Activated T-helper 2 cell treated with anti-CD3 and anti-CD28 coated beads, Interferon-gamma antibody, Interleukin-2, Interleukin-4, amounts not matched to agents 10 μg/mL and 5 μg/mL and 100 μg/mL, durations not matched to agents 14 hours and 24 hours and 36 hours (primary cell): ENCODE results near the gene RPS3. TPM values are rescaled to one million over a fixed set of nuclear protein-coding genes. Genes with fewer than 3 reads are reported as not detected.
"Not testable (repeated sequence)": the region's sequence is repeated elsewhere in the genome, so short reads cannot be mapped to it uniquely, and the experiment has no call there.

Experiments used
- DNase-seq: peaks from one replicate; pipeline ENCODE4 v3.0.0; 2021; ENCODE audit warnings: low spot score
- H3K27ac Mint-ChIP-seq: one replicate; pipeline ENCODE4 v1.8.0; 2021; ENCODE audit warnings: mixed read lengths
- H3K27me3 Mint-ChIP-seq: one replicate; pipeline ENCODE4 v1.8.0; 2021; ENCODE audit warnings: low read depth, mixed read lengths
- H3K36me3 Mint-ChIP-seq: one replicate; pipeline ENCODE4 v1.8.0; 2021; ENCODE audit warnings: low read depth, mixed read lengths
- H3K4me1 Mint-ChIP-seq: one replicate; pipeline ENCODE4 v1.8.0; 2021; ENCODE audit warnings: low read depth, mixed read lengths
- H3K4me3 Mint-ChIP-seq: one replicate; pipeline ENCODE4 v1.8.0; 2021; ENCODE audit warnings: low read depth, mild to moderate bottlenecking, moderate library complexity, mixed read lengths
- H3K9me3 Mint-ChIP-seq: one replicate; pipeline ENCODE4 v1.8.0; 2021; ENCODE audit warnings: mixed read lengths
- intact Hi-C: fragments of 100-400 bp; cut with micrococcal nuclease; formaldehyde crosslinking; loops from one replicate; pipeline ENCODE4 v1.15.1; 2023
- total RNA-seq: library from RNA; stranded (reverse); gene quantifications from 2 replicates; pipeline ENCODE4 v1.2.3, GENCODE V29; 2022

RPS3 gene
- total RNA-seq, 1 donor from 2014 or later, result 3,460 TPM

- H3K36me3 Mint-ChIP-seq, intact Hi-C loops: not testable (repeated sequence)
These were observed 32.5 kb upstream of the RPS3 start for GRCh38 chr11:75366826-75367225.

GRCh38 chr11:75369560-75370255 is 29.6 kb upstream of the RPS3 start:
- Mint-ChIP-seq H3K27ac (peak overlapping the region; percentile 71), H3K9me3 (no peaks in the 10 kb centered on the region), H3K4me3 (no peak overlapping the region), H3K36me3 (peaks cover 4% of the 10 kb centered on the region), H3K27me3 (no peaks in the 10 kb centered on the region), H3K4me1 (peaks cover 22% of the 10 kb centered on the region)
- intact Hi-C loops, result no loop called here
- no peak for DNase-seq

More at GRCh38 chr11:75366826-75367225, 32.5 kb upstream of the RPS3 start:
- H3K27ac Mint-ChIP-seq, H3K4me3 Mint-ChIP-seq, H3K9me3 Mint-ChIP-seq, H3K27me3 Mint-ChIP-seq, DNase-seq: not testable (repeated sequence)
- H3K4me1 Mint-ChIP-seq, result peaks cover 16% of the 10 kb centered on the region

GRCh38 chr11:75371949-75372876 is 27.1 kb upstream of the RPS3 start:
- DNase-seq, result no peak

GRCh38 chr11:75373201-75373600 is 26.1 kb upstream of the RPS3 start:
- Mint-ChIP-seq H3K4me3 (no peak overlapping the region), H3K27ac (no peak overlapping the region), H3K36me3 (peaks cover 4% of the 10 kb centered on the region), H3K9me3 (no peaks in the 10 kb centered on the region), H3K4me1 (peaks cover 20% of the 10 kb centered on the region), H3K27me3 (no peaks in the 10 kb centered on the region)
- no peak for DNase-seq
- intact Hi-C loops, result no loop called here

More at GRCh38 chr11:75371949-75372876, 27.1 kb upstream of the RPS3 start:
- H3K27ac Mint-ChIP-seq, result no peak overlapping the region
- H3K9me3 Mint-ChIP-seq, result no peaks in the 10 kb centered on the region
- H3K4me1 Mint-ChIP-seq, result peaks cover 22% of the 10 kb centered on the region
- peaks cover 4% of the 10 kb centered on the region for H3K36me3 Mint-ChIP-seq
- no peaks in the 10 kb centered on the region for H3K27me3 Mint-ChIP-seq
- no peak overlapping the region for H3K4me3 Mint-ChIP-seq
- intact Hi-C loops, result no loop called here

- Mint-ChIP-seq H3K4me3 (no peak overlapping the region), H3K4me1 (peaks cover 16% of the 10 kb centered on the region), H3K9me3 (no peaks in the 10 kb centered on the region), H3K36me3 (peaks cover 4% of the 10 kb centered on the region), H3K27me3 (no peaks in the 10 kb centered on the region), H3K27ac (no peak overlapping the region)
- DNase-seq, result no peak
- intact Hi-C loops, result no loop called here
These were observed 24.7 kb upstream of the RPS3 start for GRCh38 chr11:75374646-75375045.

- Mint-ChIP-seq H3K4me3 (no peak overlapping the region), H3K4me1 (peaks cover 11% of the 10 kb centered on the region), H3K27me3 (no peaks in the 10 kb centered on the region), H3K36me3 (no peaks in the 10 kb centered on the region), H3K27ac (no peak overlapping the region), H3K9me3 (no peaks in the 10 kb centered on the region)
- DNase-seq, result no peak
- intact Hi-C loops, result no loop called here
These were observed 23.7 kb upstream of the RPS3 start for GRCh38 chr11:75375626-75376025.

- no peak for DNase-seq
- intact Hi-C loops, result no loop called here
- H3K27ac Mint-ChIP-seq, result no peak overlapping the region
- H3K9me3 Mint-ChIP-seq, result no peaks in the 10 kb centered on the region
- no peaks in the 10 kb centered on the region for H3K27me3 Mint-ChIP-seq
- H3K4me3 Mint-ChIP-seq, result no peak overlapping the region
- H3K36me3 Mint-ChIP-seq, result no peaks in the 10 kb centered on the region
- peaks cover 12% of the 10 kb centered on the region for H3K4me1 Mint-ChIP-seq
These were observed 23.1 kb upstream of the RPS3 start for GRCh38 chr11:75376175-75376574.

GRCh38 chr11:75378776-75379175 is 20.5 kb upstream of the RPS3 start:
- intact Hi-C loops, H3K36me3 Mint-ChIP-seq, H3K4me3 Mint-ChIP-seq, DNase-seq, H3K9me3 Mint-ChIP-seq, H3K27ac Mint-ChIP-seq, H3K27me3 Mint-ChIP-seq: not testable (repeated sequence)
- peaks cover 10% of the 10 kb centered on the region for H3K4me1 Mint-ChIP-seq

- Mint-ChIP-seq H3K4me1 (peaks cover 14% of the 10 kb centered on the region), H3K4me3 (no peak overlapping the region), H3K27me3 (peaks cover 3% of the 10 kb centered on the region), H3K27ac (no peak overlapping the region), H3K9me3 (no peaks in the 10 kb centered on the region), H3K36me3 (no peaks in the 10 kb centered on the region)
- intact Hi-C loops, result no loop called here
- no peak for DNase-seq
These were observed 19.1 kb upstream of the RPS3 start for GRCh38 chr11:75380245-75380644.

GRCh38 chr11:75380716-75381420 is 18.4 kb upstream of the RPS3 start:
- intact Hi-C loops, result no loop called here

GRCh38 chr11:75383246-75383645 is 16.1 kb upstream of the RPS3 start:
- Mint-ChIP-seq H3K4me3 (no peak overlapping the region), H3K9me3 (no peaks in the 10 kb centered on the region), H3K27me3 (peaks cover 11% of the 10 kb centered on the region), H3K27ac (no peak overlapping the region), H3K4me1 (peaks cover 14% of the 10 kb centered on the region), H3K36me3 (no peaks in the 10 kb centered on the region)
- no peak for DNase-seq
- intact Hi-C loops, result no loop called here

More at GRCh38 chr11:75380716-75381420, 18.4 kb upstream of the RPS3 start:
- H3K27ac Mint-ChIP-seq, result no peak overlapping the region
- H3K27me3 Mint-ChIP-seq, result peaks cover 4% of the 10 kb centered on the region
- H3K36me3 Mint-ChIP-seq, result no peaks in the 10 kb centered on the region
- DNase-seq, result no peak
- H3K9me3 Mint-ChIP-seq, result no peaks in the 10 kb centered on the region
- no peak overlapping the region for H3K4me3 Mint-ChIP-seq
- H3K4me1 Mint-ChIP-seq, result peaks cover 14% of the 10 kb centered on the region

GRCh38 chr11:75384438-75385080 is 14.8 kb upstream of the RPS3 start:
- Mint-ChIP-seq H3K4me1 (peaks cover 14% of the 10 kb centered on the region), H3K27me3 (peaks cover 11% of the 10 kb centered on the region), H3K36me3 (no peaks in the 10 kb centered on the region), H3K9me3 (no peaks in the 10 kb centered on the region), H3K4me3 (no peak overlapping the region), H3K27ac (no peak overlapping the region)
- intact Hi-C loops, result loop anchor here (1.0 to 5.0 kb wide), 3 partner anchors 43 to 104 kb away; no protein-coding TSS in a partner anchor
- DNase-seq, result peak; percentile 59
